CD4-positive, alpha-beta T cell treated with Interleukin-21 for 1 hour (primary cell): ENCODE data around the gene NPSR1.
A peak's percentile ranks its signal among the peaks of the same experiment; 100 is the strongest.
"Not testable (repeated sequence)": the region's sequence is repeated elsewhere in the genome, so short reads cannot be mapped to it uniquely, and the experiment has no call there.

Source experiments
- DNase-seq: peaks from one replicate; pipeline ENCODE4 v3.0.0-alpha.2; 2020

Gene NPSR1

GRCh38 chr7:34657632-34658268 is at the start of gene NPSR1:
TSS of gene NPSR1 (plus strand) at chr7:34658218. CDS start at chr7:34658413, 195 bp downstream.
- no peak for DNase-seq

GRCh38 chr7:34612661-34613060 is 45.4 kb upstream of the NPSR1 start:
- no peak for DNase-seq

- no peak for DNase-seq
Measured at GRCh38 chr7:34620425-34620824, 37.6 kb upstream of the NPSR1 start.

GRCh38 chr7:34622182-34622581 is 35.8 kb upstream of the NPSR1 start:
- DNase-seq: no peak

- no peak for DNase-seq
Measured at GRCh38 chr7:34622771-34623250, 35.2 kb upstream of the NPSR1 start.

- not testable (repeated sequence) for DNase-seq
Measured at GRCh38 chr7:34628618-34629017, 29.4 kb upstream of the NPSR1 start.

GRCh38 chr7:34652809-34653208 is 5.2 kb upstream of the NPSR1 start:
- no peak for DNase-seq

GRCh38 chr7:34653787-34654186 is 4.2 kb upstream of the NPSR1 start:
- no peak for DNase-seq

- no peak for DNase-seq
Measured at GRCh38 chr7:34655384-34655783, 2.6 kb upstream of the NPSR1 start.

GRCh38 chr7:34656041-34656440 is 2.0 kb upstream of the NPSR1 start:
- DNase-seq: no peak

GRCh38 chr7:34659472-34660075 is 1.6 kb downstream of the NPSR1 start:
- no peak for DNase-seq

GRCh38 chr7:34662058-34662708 is 4.2 kb downstream of the NPSR1 start:
- DNase-seq: no peak

- no peak for DNase-seq
Measured at GRCh38 chr7:34664755-34665154, 6.7 kb downstream of the NPSR1 start.

GRCh38 chr7:34672430-34672829 is 14.4 kb downstream of the NPSR1 start:
- no peak for DNase-seq

- DNase-seq: no peak
Measured at GRCh38 chr7:34673066-34673465, 15.0 kb downstream of the NPSR1 start.

- DNase-seq: peak; percentile 24
Measured at GRCh38 chr7:34675749-34676374, 17.8 kb downstream of the NPSR1 start.

GRCh38 chr7:34677491-34677890 is 19.5 kb downstream of the NPSR1 start:
- no peak for DNase-seq

- no peak for DNase-seq
Measured at GRCh38 chr7:34687529-34687928, 29.5 kb downstream of the NPSR1 start.

- DNase-seq: no peak
Measured at GRCh38 chr7:34696415-34696814, 38.4 kb downstream of the NPSR1 start.

GRCh38 chr7:34709771-34710170 is 51.8 kb downstream of the NPSR1 start:
- DNase-seq: no peak

GRCh38 chr7:34718867-34719266 is 60.8 kb downstream of the NPSR1 start:
- no peak for DNase-seq

GRCh38 chr7:34719636-34720035 is 61.6 kb downstream of the NPSR1 start:
- no peak for DNase-seq

GRCh38 chr7:34720289-34720688 is 62.3 kb downstream of the NPSR1 start:
- no peak for DNase-seq

- no peak for DNase-seq
Measured at GRCh38 chr7:34723338-34723737, 65.3 kb downstream of the NPSR1 start.
